B cell (primary cell): ENCODE results near the gene SIM1. TPM values are rescaled to one million over a fixed set of nuclear protein-coding genes. Genes with fewer than 3 reads are reported as not detected.
A peak's percentile ranks its signal among the peaks of the same experiment; 100 is the strongest.

ENCODE experiments used
- ATAC-seq: fragments of 200-7000 bp; cut with Tn5 transposase; one replicate; pipeline ENCODE4 v1.10.0; 2021; ENCODE audit warnings: low read depth, mild to moderate bottlenecking, moderate number of reproducible peaks, moderate library complexity
- CTCF ChIA-PET: fragments of 350-600 bp; sonication (Branson Sonifier 250); formaldehyde crosslinking; loops from one replicate; lab custom pipeline; 2021; ENCODE audit warnings: antibody characterized with exemption, inconsistent platforms; lab: Charles Lee
- POLR2A ChIA-PET: fragments of 350-600 bp; sonication (Branson Sonifier 250); formaldehyde crosslinking; loops from one replicate; lab custom pipeline; 2021; ENCODE audit warnings: antibody characterized with exemption; lab: Charles Lee
- DNase-seq: peaks from one replicate; pipeline ENCODE4 v3.0.0; 2013
- H2AFZ ChIP-seq: 2 replicates; pipeline ENCODE4 v1.6.1; 2012; ENCODE audit warnings: mild to moderate bottlenecking, low read depth, low read length; ENCODE audit not compliant: insufficient read depth, poor library complexity, severe bottlenecking
- H3K27ac ChIP-seq, 2 donors: 1 replicate in 1 of 2; 2 replicates in 1 of 2; pipeline ENCODE4 v1.5.1; 2012 to 2013; ENCODE audit warnings: low read length in 2 of 2, mild to moderate bottlenecking in 2 of 2, moderate library complexity in 1 of 2
- H3K27me3 ChIP-seq, 4 experiments: fragments of 200-600 bp in 1 of 4; sonication (generic) in 1 of 4; replicated peaks in 1 of 4; 1 replicate in 2 of 4; 2 replicates in 2 of 4; pipeline versions ENCODE4 v1.6.1 to v1.7.0; 2013 to 2016; ENCODE audit warnings: low read length in 3 of 4, mild to moderate bottlenecking in 2 of 4, mixed read lengths in 1 of 4, moderate library complexity in 1 of 4; ENCODE audit not compliant: insufficient read depth in 4 of 4, control insufficient read depth in 3 of 4; ENCODE audit errors: control extremely low read depth in 1 of 4
- H3K36me3 ChIP-seq, 2 experiments: replicated peaks in 1 of 2; 1 replicate in 1 of 2; 2 replicates in 1 of 2; pipeline versions ENCODE4 v1.6.1 to v1.7.1; 2013; ENCODE audit warnings: low read length in 1 of 2; ENCODE audit not compliant: insufficient read depth in 2 of 2, control insufficient read depth in 1 of 2; ENCODE audit errors: control extremely low read depth in 1 of 2, extremely low read depth in 1 of 2
- H3K4me1 ChIP-seq, 2 donors: fragments of 200-600 bp in 1 of 2; sonication (generic) in 1 of 2; 1 replicate in 1 of 2; 2 replicates in 1 of 2; pipeline versions ENCODE4 v1.5.1 to v1.6.1; 2013 to 2017; ENCODE audit warnings: low read length in 2 of 2; ENCODE audit not compliant: control insufficient read depth in 2 of 2, insufficient read depth in 2 of 2
- H3K4me2 ChIP-seq: replicated peaks from 2 replicates; pipeline ENCODE3; 2012; ENCODE audit warnings: mild to moderate bottlenecking, low read depth, low read length; ENCODE audit not compliant: poor library complexity, severe bottlenecking
- H3K4me3 ChIP-seq, 5 experiments: fragments of 200-600 bp in 1 of 5; sonication (generic) in 1 of 5; 1 replicate in 3 of 5; 2 replicates in 2 of 5; pipeline versions ENCODE4 v1.5.1 to v1.7.0; 2011 to 2016; ENCODE audit warnings: low read length in 4 of 5, mild to moderate bottlenecking in 4 of 5, low read depth in 2 of 5, control low read depth in 1 of 5, moderate library complexity in 1 of 5; ENCODE audit not compliant: insufficient read depth in 1 of 5; ENCODE audit errors: control extremely low read depth in 1 of 5, extremely low read depth in 1 of 5
- H3K79me2 ChIP-seq: fragments of 200-600 bp; sonication (generic); one replicate; pipeline ENCODE4 v1.6.0; 2016; ENCODE audit warnings: low read length; ENCODE audit not compliant: control insufficient read depth, insufficient read depth
- H3K9ac ChIP-seq: fragments of 200-600 bp; sonication (generic); 2 replicates; pipeline ENCODE4 v1.6.1; 2017; ENCODE audit warnings: mild to moderate bottlenecking, low read length, moderate library complexity
- H3K9me3 ChIP-seq, 3 donors: one replicate each; pipeline versions ENCODE4 v1.6.1 to v1.7.1; 2013; ENCODE audit warnings: low read length in 2 of 3; ENCODE audit not compliant: control insufficient read depth in 2 of 3, insufficient read depth in 1 of 3; ENCODE audit errors: control extremely low read depth in 1 of 3
- H4K20me1 ChIP-seq: 2 replicates; pipeline ENCODE4 v1.6.0; 2012; ENCODE audit warnings: mild to moderate bottlenecking, low read length; ENCODE audit not compliant: insufficient read depth, control insufficient read depth, poor library complexity, severe bottlenecking
- H3K27ac Mint-ChIP-seq: one replicate; pipeline ENCODE4 v1.8.0; 2021; ENCODE audit warnings: mixed read lengths
- H3K27me3 Mint-ChIP-seq: one replicate; pipeline ENCODE4 v1.8.0; 2021; ENCODE audit warnings: mixed read lengths
- H3K4me1 Mint-ChIP-seq: one replicate; pipeline ENCODE4 v1.8.0; 2021; ENCODE audit warnings: mixed read lengths
- H3K4me3 Mint-ChIP-seq: one replicate; pipeline ENCODE4 v1.8.0; 2021; ENCODE audit warnings: mixed read lengths
- H3K9me3 Mint-ChIP-seq: one replicate; pipeline ENCODE4 v1.8.0; 2022; ENCODE audit warnings: mixed read lengths; ENCODE audit not compliant: insufficient read depth
- CTCF ChIP-seq: fragments of 200-600 bp; IDR thresholded peaks from one replicate; pipeline ENCODE4 v1.8.0; 2022; ENCODE audit warnings: antibody characterized with exemption, mild to moderate bottlenecking
- EZH2 ChIP-seq: IDR thresholded peaks from 2 replicates; pipeline ENCODE4 v1.6.1; 2012; ENCODE audit warnings: borderline replicate concordance, low read depth, mild to moderate bottlenecking, moderate library complexity, low read length; ENCODE audit not compliant: insufficient read depth, poor library complexity, severe bottlenecking
- WGBS: methylation state at CpG from one replicate; pipeline ENCODE4 v1.1.5; 2013; ENCODE audit warnings: missing lambda C conversion rate; ENCODE audit not compliant: insufficient coverage; 5-methylcytosine and 5-hydroxymethylcytosine counted together
- intact Hi-C: fragments of 100-400 bp; cut with micrococcal nuclease; formaldehyde crosslinking; loops from one replicate; pipeline ENCODE4 v1.10.0; 2022
- polyA plus RNA-seq: library from polyadenylated mRNA; depleted of rRNA; stranded (reverse); fragments of >200 nt; gene quantifications from 2 replicates; pipeline ENCODE4 v1.2.3, GENCODE V29; 2012
- total RNA-seq, 2 donors: library from RNA; stranded (reverse); fragments of 120-200 nt in 1 of 2; gene quantifications; 1 replicate in 1 of 2; 2 replicates in 1 of 2; pipeline versions ENCODE4 v1.2.3 to v1.2.4, GENCODE V29; 2013 to 2022

Gene SIM1
- total and polyA plus RNA-seq, 2 donors (not counting 1 experiment from before 2014, with no cell fraction given), result not detected

- CTCF ChIA-PET, result no interaction called here
- Histone ChIP-seq H3K4me3 (peak overlapping the region in 1 of 5 experiments; percentile 9), H3K9me3 (peaks cover 7 to 60% (median 17%) of the 10 kb centered on the region in 3 donors), H2AFZ (peak overlapping the region; percentile 11), H3K36me3 (no peaks in the 10 kb centered on the region), H4K20me1 (no peaks in the 10 kb centered on the region), H3K4me1 (peaks cover 25 to 41% of the 10 kb centered on the region in 2 donors), H3K79me2 (no peaks in the 10 kb centered on the region), H3K9ac (no peak overlapping the region), H3K4me2 (peak overlapping the region; percentile 40), H3K27ac (no peak overlapping the region), H3K27me3 (peaks cover 1 to 92% (median 85%) of the 10 kb centered on the region in 4 experiments)
- peaks cover 20% of the 10 kb centered on the region for H3K4me1 Mint-ChIP-seq
- ATAC-seq (no peak), DNase-seq (peak; percentile 31)
- no peak overlapping the region for H3K27ac Mint-ChIP-seq
- H3K4me3 Mint-ChIP-seq, result no peak overlapping the region
- POLR2A ChIA-PET, result no interaction called here
- intact Hi-C loops, result no loop called here
- peaks cover 73% of the 10 kb centered on the region for H3K27me3 Mint-ChIP-seq
- H3K9me3 Mint-ChIP-seq, result peaks cover 3% of the 10 kb centered on the region
- no peak for TF ChIP-seq CTCF
- TF ChIP-seq EZH2, result no peak
- 15% methylated on average over 35 of the region's 46 CpGs for WGBS
These were observed 414 bp downstream of the SIM1 start for GRCh38 chr6:100464162-100464851.

GRCh38 chr6:100463630-100464161 is 1.0 kb downstream of the SIM1 start:
- DNase-seq (peak; percentile 26), ATAC-seq (no peak)
- no peak overlapping the region for H3K9ac ChIP-seq
- peaks cover 3% of the 10 kb centered on the region for H3K9me3 Mint-ChIP-seq
- no peaks in the 10 kb centered on the region for H3K79me2 ChIP-seq
- no peak overlapping the region for H3K4me3 Mint-ChIP-seq
- peaks cover 20% of the 10 kb centered on the region for H3K4me1 Mint-ChIP-seq
- peaks cover 7 to 55% (median 18%) of the 10 kb centered on the region in 3 donors for H3K9me3 ChIP-seq
- peaks cover 78% of the 10 kb centered on the region for H3K27me3 Mint-ChIP-seq
- peaks cover 1 to 92% (median 88%) of the 10 kb centered on the region in 4 experiments for H3K27me3 ChIP-seq
- no peaks in the 10 kb centered on the region for H3K36me3 ChIP-seq
- 10% methylated on average over 16 of the region's 24 CpGs for WGBS
- H3K27ac Mint-ChIP-seq, result peak overlapping the region; percentile 41
- ChIA-PET POLR2A (no interaction called here), CTCF (no interaction called here)
- H3K4me1 ChIP-seq, result peaks cover 25 to 41% of the 10 kb centered on the region in 2 donors
- H3K4me3 ChIP-seq, result no peak overlapping the region
- TF ChIP-seq CTCF, result no peak
- no peak for TF ChIP-seq EZH2
- no peaks in the 10 kb centered on the region for H4K20me1 ChIP-seq
- H2AFZ ChIP-seq, result peak overlapping the region; percentile 11
- intact Hi-C loops, result no loop called here
- H3K4me2 ChIP-seq, result no peak overlapping the region
- H3K27ac ChIP-seq, result no peak overlapping the region
